ENCODE results near the gene RFX8.
"Not testable (repeated sequence)": the region's sequence is repeated elsewhere in the genome, so short reads cannot be mapped to it uniquely, and the experiment has no call there.

RFX8 gene

GRCh38 chr2:101439716-101440115, 35.2 kb downstream of the RFX8 start:
- DNase-seq, result no peak

DNA sequence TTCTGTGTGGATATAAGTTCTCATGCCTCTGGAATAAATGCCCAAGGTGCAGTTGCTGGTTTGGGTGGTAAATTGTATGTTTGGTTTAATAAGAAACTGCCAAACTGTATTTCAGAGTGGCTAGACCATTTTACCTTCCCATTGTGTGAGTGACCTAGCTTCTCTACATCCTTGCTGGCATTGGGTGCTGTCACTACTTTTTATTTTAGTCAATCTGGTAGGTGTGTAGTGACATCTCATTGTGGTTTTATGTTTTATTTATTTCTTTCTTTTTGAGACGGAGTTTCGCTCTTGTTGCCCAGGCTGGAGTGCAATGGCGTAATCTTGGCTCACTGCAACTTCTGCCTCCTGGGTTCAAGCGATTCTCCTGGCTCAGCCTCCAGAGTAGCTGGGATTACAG, 36.4 kb downstream of the RFX8 start:
- DNase-seq, result not testable (repeated sequence)

DNA sequence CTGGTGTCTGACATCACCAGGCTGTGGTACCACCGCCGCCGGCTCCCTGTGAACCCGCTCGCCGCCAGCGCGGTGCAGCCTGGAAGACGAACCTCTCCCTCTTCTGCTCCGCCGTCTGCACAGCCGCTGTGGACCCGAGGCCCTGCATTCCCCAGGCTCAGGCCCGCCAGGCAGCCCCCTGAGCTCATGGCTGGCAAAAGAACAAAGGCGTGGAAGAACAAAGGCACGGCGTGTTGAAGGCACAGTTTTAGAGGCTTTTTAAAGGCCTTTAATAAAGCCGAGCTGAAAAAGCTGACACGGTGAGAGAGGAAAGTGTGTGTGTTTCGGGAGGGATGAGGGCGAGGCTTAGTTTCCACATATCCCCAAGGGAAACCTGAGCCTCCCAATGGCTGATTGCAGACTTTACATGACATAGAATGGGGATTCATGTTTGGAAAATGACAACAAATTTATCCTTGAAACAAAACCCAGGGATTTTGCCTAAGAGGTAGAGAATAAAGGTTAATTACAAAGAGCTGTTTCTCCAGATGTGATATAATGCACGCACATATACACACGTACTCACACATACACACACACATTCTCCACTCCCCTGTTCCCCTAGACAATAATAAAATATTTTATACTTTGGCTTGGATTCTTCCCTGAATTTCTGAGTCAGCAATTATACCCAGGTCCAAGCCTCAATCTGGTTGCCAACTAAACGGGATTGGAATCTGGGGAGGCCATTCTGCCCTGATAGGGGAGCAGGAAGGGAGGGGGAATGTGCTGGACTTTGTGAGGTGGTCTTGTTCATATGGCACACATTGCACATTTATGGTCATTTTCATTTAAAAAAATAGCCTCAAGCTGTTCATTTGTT, 39.7 kb downstream of the RFX8 start:
- no peak for DNase-seq

DNA sequence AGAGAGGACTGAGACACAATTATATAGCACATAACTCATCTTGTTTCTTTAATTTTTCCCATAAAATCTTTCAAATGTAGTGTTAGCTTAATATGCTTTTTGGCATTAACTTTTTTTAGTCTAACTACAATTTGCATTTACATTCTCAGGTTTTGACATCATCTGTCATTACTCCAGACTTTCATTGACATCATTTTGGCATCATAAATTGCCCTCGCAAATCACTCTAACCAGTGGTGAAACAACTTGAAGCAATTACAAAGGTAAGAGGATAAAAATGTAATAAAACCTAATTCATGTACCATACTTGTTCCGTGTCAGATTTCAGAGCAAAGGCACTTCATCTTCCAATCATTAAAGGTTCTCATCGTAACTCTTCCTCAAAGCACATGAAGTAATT, 41.4 kb downstream of the RFX8 start:
- no peak for DNase-seq

GRCh38 chr2:101432411-101433181, 42.3 kb downstream of the RFX8 start:
- no peak for DNase-seq

DNA sequence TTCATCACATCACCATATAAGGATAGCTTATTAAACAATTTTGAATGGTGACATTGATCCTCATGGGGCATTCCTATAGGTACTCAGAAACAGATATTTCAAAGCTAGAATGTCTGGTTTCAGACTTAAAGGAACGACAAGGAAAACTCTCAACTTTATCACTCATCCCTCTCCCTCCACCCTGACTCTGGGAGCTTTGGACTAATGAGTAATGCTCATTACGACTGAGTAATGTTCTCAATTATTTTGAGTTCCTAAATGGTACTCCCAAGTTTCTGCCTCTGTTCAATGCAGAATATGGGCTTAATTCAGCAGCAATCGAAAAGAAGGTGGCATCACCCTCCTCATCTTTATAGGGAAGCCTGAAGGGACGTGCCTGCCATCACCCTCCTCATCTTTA, 43.4 kb downstream of the RFX8 start:
- DNase-seq, result no peak

DNA sequence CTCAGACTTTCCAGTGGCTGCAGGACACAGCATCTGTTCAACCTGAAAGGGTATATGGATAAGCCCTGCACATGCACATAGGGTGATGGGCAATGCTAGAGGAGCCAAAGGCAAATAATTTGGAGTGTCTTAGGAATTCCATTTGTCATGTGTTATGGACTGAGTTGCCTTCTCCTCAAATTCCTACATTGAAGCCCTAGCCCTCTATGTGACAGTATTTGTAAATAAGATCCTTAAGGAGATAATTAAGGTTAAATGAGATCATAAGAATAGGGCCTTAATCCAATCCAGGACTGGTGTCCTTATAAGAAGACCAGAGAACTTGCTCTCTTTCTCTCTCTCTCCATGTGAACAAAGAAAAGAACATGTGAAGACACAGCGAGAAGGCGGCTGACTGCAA, 44.8 kb downstream of the RFX8 start:
- DNase-seq, result no peak

- DNase-seq, result no peak
Observed at GRCh38 chr2:101429453-101429852, 45.5 kb downstream of the RFX8 start.

GRCh38 chr2:101428422-101429176, 46.3 kb downstream of the RFX8 start:
- DNase-seq, result no peak

DNA sequence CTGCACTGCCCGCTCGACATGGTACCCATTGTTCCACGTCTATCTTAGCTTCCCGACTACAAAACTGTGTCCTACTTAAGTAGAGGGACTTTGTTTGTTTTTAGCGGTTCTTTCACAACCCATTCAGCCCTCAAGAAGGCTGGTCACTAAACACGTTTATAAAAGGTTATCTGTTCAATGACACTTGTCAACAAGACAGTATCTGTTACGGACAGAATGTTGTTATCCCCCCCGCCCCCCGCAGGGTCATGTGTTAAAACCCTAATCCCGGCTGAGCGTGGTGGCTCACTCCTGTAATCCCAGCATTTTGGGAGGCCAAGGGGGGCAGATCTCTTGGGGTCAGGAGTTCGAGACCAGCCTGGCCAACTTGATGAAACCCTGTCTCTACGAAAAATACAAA, 47.2 kb downstream of the RFX8 start:
- DNase-seq, result no peak

DNA sequence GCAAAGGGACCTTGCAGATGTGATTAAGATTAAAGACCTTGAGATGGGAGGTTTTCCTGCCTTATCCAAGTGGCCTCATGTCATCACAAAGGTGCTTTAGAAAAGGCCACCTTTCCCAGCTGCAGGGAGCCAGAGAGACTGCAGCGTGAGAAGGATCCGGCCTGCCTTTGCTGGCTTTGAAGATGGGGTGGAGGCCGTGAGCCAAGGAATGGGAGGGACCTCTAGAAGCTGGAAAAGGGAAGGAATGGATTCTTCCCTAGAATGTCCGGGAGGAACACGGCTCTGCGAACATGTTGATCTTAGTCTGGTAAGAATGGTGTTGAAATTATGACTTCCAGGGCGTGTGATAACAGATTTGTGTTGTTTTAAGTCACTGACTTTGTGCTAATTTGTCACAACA, 47.7 kb downstream of the RFX8 start:
- DNase-seq, result no peak

DNA sequence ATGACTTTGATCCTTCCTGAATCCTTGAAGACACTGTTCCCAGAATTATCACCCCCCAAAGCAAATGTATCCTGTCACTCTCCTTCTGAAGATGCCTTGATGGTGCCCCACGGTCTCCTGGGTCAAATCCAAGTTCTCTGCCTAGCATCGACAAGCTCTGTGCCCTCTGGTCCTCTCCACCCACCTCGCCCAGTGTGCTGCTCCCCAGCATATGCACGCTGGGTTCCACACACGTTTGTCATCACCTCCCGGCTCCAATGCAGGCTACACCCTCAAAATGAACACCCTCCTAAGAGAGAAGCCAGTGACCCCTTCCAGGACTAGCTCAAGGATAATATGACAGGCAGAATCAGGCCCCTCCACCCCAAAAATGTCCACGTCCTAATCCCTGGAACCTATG, 48.1 kb downstream of the RFX8 start:
- no peak for DNase-seq

- DNase-seq, result no peak
Observed at GRCh38 chr2:101420623-101421022, 54.3 kb downstream of the RFX8 start.

- no peak for DNase-seq
Observed at GRCh38 chr2:101419096-101419663, 55.7 kb downstream of the RFX8 start.

GRCh38 chr2:101418460-101419095, 56.3 kb downstream of the RFX8 start:
- DNase-seq, result no peak

GRCh38 chr2:101416609-101417008, 58.3 kb downstream of the RFX8 start:
- DNase-seq, result no peak

DNA sequence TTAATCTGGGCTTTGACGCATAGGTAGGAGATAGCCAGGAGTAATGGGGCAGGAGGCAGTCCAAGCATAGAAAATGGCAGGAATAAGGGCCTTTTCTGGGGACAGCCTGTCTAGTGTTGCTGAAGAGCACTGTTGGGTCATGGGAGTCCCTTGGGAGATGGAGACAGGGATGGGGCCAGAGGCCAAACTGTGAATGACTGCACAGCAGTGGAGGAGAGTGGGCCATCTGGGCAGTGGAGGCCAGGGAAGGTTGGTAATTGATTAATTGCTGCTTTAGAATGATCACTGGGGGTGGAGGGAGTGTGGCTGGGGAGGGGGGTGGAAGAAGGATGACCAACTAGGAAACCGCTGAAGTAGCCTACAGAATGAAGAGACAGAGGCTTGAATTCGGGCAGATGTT, 59.0 kb downstream of the RFX8 start:
- no peak for DNase-seq

DNA sequence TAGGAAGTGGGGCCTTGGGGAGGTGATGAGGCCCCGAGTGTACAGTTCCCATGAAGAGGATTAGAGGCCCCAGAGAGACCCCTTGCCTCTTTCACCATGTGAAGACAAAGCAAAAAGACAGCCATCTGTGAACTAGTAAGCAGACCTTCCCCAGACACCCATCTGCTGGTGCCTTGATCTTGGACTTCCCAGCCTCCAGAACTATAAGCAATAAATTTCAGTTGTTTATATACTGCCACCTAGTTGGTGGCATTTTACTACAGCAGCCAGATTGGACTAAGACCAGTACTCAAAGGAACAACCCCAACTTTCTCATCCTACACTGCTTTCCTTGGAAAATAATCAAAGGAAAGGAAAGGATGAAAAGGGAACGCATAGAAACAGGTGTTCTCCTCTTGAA, 59.7 kb downstream of the RFX8 start:
- no peak for DNase-seq

GRCh38 chr2:101412092-101412694, 62.7 kb downstream of the RFX8 start:
- no peak for DNase-seq

GRCh38 chr2:101410746-101411145, 64.2 kb downstream of the RFX8 start:
- DNase-seq, result no peak

DNA sequence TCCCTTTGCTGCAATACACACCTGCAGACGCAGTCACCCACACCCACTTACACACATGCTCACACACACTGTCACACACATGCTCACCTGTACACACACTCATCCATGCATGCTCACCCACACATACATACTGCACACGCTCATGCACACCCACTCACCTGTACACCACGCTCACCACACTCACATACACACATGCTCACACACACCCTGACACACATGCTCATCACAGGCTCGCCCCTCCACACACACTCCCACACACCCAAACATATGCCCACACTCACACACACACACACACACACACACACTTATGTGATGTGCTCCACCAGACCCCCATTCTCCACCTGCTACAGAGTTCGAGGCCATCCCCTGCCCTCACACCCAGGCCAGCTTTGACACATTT, 64.8 kb downstream of the RFX8 start:
- DNase-seq, result no peak

DNA sequence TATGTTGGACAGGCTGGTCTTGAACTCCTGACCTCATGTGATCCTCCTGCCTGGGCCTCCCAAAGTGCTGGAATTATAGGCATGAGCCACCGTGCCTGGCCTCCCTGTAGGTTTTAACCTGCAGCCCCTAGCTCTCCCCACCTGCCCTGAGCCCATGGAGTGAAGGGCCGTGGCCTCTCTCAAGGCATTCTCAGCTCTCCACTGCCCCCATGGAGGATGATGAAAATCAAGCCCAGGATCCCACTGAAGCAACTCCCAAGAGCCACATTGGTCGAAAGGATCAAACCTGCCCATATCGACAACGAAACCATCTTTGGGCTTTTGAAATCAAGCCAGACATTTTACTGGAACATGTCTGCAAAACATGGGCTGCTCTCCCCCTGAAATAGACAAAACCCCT, 65.2 kb downstream of the RFX8 start:
- no peak for DNase-seq
